DLD1 (cell line): ENCODE data around the gene CATSPERZ.

Experiments used
- in situ Hi-C: cut with HindIII; loops from 2 replicates; pipeline ENCODE4 v1.10.0; 2017; ENCODE audit warnings: low sequenced_read_pairs

CATSPERZ gene

GRCh38 chr11:64263947-64264317 lies 36.2 kb upstream of the CATSPERZ start:
- in situ Hi-C loops: no loop called here

GRCh38 chr11:64264371-64264852 lies 35.7 kb upstream of the CATSPERZ start:
- in situ Hi-C loops: no loop called here

- in situ Hi-C loops: no loop called here
Observed at GRCh38 chr11:64265176-64266160, 34.7 kb upstream of the CATSPERZ start.

GRCh38 chr11:64266339-64266738 lies 33.8 kb upstream of the CATSPERZ start:
- in situ Hi-C loops: no loop called here

- in situ Hi-C loops: no loop called here
Observed at GRCh38 chr11:64267207-64267945, 32.8 kb upstream of the CATSPERZ start.

- in situ Hi-C loops: no loop called here
Observed at GRCh38 chr11:64268025-64268892, 31.9 kb upstream of the CATSPERZ start.

GRCh38 chr11:64268893-64269539 lies 31.1 kb upstream of the CATSPERZ start:
- in situ Hi-C loops: no loop called here

GRCh38 chr11:64269540-64270220 lies 30.5 kb upstream of the CATSPERZ start:
- in situ Hi-C loops: no loop called here

GRCh38 chr11:64275031-64275800 lies 24.9 kb upstream of the CATSPERZ start:
- in situ Hi-C loops: no loop called here

- in situ Hi-C loops: no loop called here
Observed at GRCh38 chr11:64275841-64276240, 24.3 kb upstream of the CATSPERZ start.

GRCh38 chr11:64276653-64277431 lies 23.3 kb upstream of the CATSPERZ start:
- in situ Hi-C loops: no loop called here

- in situ Hi-C loops: no loop called here
Observed at GRCh38 chr11:64278576-64279190, 21.5 kb upstream of the CATSPERZ start.

- in situ Hi-C loops: no loop called here
Observed at GRCh38 chr11:64281957-64282770, 18.0 kb upstream of the CATSPERZ start.

GRCh38 chr11:64283092-64283491 lies 17.1 kb upstream of the CATSPERZ start:
- in situ Hi-C loops: no loop called here

- in situ Hi-C loops: no loop called here
Observed at GRCh38 chr11:64284048-64284961, 15.9 kb upstream of the CATSPERZ start, which contains the start of gene BAD. BAD (minus strand) TSS chr11:64284665; CDS start chr11:64284368, 297 bp downstream.
